ENCODE results near the gene TFPT. TPM values are rescaled to one million over a fixed set of nuclear protein-coding genes. Genes with fewer than 3 reads are reported as not detected.
A peak's percentile ranks its signal among the peaks of the same experiment; 100 is the strongest.

The TFPT gene
- total and polyA plus RNA-seq, 2 of the 13 experiments (the other 11 are each of a cell fraction or from before 2014, with no cell fraction given) = 8.4 to 10.7 TPM

DNA sequence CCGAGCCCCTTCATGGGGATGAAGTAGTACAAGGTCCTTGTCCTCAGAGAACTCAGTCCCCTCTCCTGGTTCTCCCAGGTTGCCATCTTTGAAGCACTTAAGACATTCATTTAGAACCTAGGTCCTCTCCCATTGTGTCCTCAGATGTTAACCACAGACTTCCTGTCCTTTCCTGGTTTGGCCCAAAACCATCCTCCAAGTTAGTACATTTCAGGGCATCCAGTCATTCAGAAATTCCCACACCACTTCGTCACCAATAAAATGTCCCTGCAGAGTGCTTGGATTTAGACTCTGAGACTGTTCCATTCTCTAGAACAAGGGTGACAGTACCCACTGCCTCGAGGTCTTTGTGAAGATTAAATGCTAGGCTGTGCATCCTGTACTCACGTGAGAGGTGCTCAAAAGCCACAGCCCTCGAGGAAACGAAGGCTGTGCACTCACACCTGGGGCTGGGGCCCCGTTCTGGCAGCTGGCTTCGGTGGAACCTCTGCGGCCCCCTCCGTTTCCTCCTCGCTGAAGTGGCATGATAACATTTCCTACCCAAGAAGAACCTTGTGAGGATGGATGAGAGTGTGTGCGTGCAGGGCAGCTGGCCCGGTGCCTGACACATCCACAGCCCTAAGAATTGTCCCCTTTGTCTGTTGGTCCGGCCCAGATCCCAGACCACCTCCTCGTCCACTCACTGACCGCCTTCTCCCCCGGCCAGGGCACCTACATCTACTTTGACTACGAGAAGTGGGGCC, 39.3 kb upstream of the TFPT start:
- intact Hi-C loops (cut with micrococcal nuclease; ENCODE audit: unreplicated experiment) (no loop called here), in situ Hi-C loops (cut with HindIII; ENCODE audit: extremely low pct_ligation_motif_present, low pct_unique_long_range_greater_than_20kb) (no loop called here)
- H3K4me2 ChIP-seq (ENCODE audit: low read depth, low read length) = no peak overlapping the region
- H3K9me3 ChIP-seq (ENCODE audit: low read length) = no peaks in the 10 kb centered on the region
- peaks cover 26 to 79% of the 10 kb centered on the region in 2 experiments for H3K36me3 ChIP-seq (replicated peaks in 1 of 2; ENCODE audit: control insufficient read depth in 1 of 2, insufficient read depth in 2 of 2, low read length in 2 of 2)
- WGBS (ENCODE audit: low lambda C conversion rate) = 97% methylated on average over 16 of the region's 18 CpGs
- ATAC-seq (no peak), DNase-seq (ENCODE audit: low spot score) (no peak), FAIRE-seq (no peak)
- TF ChIP-seq POLR2G (IDR thresholded peaks at IDR 0.05; ENCODE audit: low read depth, low read length) (peak; percentile 44), POLR2A (IDR thresholded peaks at IDR 0.05; ENCODE audit: insufficient read depth in 1 of 2, low read depth in 2 of 2, low read length in 2 of 2) (peak; percentile 6 to 51; a peak in 2 of 4 replicates)
- TF ChIP-seq, protein P1, sequence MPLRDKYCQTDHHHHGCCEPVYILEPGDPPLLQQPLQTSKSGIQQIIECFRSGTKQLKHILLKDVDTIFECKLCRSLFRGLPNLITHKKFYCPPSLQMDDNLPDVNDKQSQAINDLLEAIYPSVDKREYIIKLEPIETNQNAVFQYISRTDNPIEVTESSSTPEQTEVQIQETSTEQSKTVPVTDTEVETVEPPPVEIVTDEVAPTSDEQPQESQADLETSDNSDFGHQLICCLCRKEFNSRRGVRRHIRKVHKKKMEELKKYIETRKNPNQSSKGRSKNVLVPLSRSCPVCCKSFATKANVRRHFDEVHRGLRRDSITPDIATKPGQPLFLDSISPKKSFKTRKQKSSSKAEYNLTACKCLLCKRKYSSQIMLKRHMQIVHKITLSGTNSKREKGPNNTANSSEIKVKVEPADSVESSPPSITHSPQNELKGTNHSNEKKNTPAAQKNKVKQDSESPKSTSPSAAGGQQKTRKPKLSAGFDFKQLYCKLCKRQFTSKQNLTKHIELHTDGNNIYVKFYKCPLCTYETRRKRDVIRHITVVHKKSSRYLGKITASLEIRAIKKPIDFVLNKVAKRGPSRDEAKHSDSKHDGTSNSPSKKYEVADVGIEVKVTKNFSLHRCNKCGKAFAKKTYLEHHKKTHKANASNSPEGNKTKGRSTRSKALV (CRISPR knock-in tag; IDR thresholded peaks at IDR 0.05) = no peak
- peaks cover 13% of the 10 kb centered on the region for H3K4me1 ChIP-seq (ENCODE audit: insufficient read depth, low read length)
- TSS peak; percentile 35 for BruUV-seq (replicated peaks)
- no peaks in the 10 kb centered on the region for H3K27me3 ChIP-seq (ENCODE audit: control insufficient read depth in 1 of 2, insufficient read depth in 2 of 2, low read length in 2 of 2)
- H3K79me2 ChIP-seq (ENCODE audit: insufficient read depth, low read length) = peaks cover 10% of the 10 kb centered on the region
- H2AFZ ChIP-seq (ENCODE audit: low read length) = no peak overlapping the region
- no peak overlapping the region for H3K9ac ChIP-seq (ENCODE audit: insufficient read depth, low read depth, low read length)
- no peaks in the 10 kb centered on the region for H4K20me1 ChIP-seq (ENCODE audit: insufficient read depth, low read length)
- ChIA-PET CTCF (ENCODE audit: low intra/inter-chr PET ratio, low total read pairs) (no interaction called here), POLR2A (no interaction called here)
- no peak overlapping the region for H3K4me3 ChIP-seq (replicated peaks in 1 of 3; ENCODE audit: insufficient read depth in 1 of 3, low read depth in 2 of 3, low read length in 3 of 3)
- H3K27ac ChIP-seq (ENCODE audit: extremely low read length, insufficient read depth, low read length) = no peak overlapping the region

DNA sequence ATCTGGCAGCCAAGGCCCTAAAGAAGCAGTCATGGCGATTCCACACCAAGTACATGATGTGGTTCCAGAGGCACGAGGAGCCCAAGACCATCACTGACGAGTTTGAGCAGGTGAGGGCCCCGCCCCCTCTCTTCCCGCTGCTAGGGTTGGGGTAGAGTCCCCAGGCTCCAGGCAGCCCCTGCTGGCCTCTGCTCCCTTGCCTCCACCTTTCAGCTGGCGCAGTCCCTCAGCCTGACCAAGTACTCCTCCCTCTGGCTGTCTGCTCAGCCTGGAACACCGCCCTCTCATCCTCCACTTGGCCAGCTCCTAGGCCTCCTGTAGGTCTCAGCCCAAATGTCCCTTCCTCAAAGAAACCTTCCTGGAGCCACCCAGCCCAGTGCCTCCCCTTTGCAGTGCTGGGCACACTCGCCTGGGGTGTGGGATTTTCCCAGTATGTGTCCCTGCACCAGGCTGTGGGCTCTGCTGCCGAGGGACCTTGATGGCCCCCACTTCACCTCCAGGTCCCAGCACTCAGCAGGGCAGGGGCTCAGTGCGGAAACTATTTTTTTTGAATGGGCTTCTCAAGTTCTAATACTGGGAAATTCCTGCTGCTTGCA, 38.4 kb upstream of the TFPT start:
- Histone ChIP-seq H2AFZ (ENCODE audit: low read length) (no peak overlapping the region), H3K4me3 (replicated peaks in 1 of 3; ENCODE audit: insufficient read depth in 1 of 3, low read depth in 2 of 3, low read length in 3 of 3) (no peak overlapping the region), H4K20me1 (ENCODE audit: insufficient read depth, low read length) (0 out of 2 replicates have a peak, but pooled peaks cover 3% of the 10 kb centered on the region), H3K4me1 (ENCODE audit: insufficient read depth, low read length) (peaks cover 9% of the 10 kb centered on the region), H3K27ac (ENCODE audit: extremely low read length, insufficient read depth, low read length) (no peak overlapping the region), H3K9me3 (ENCODE audit: low read length) (no peaks in the 10 kb centered on the region), H3K79me2 (ENCODE audit: insufficient read depth, low read length) (peaks cover 6% of the 10 kb centered on the region), H3K36me3 (replicated peaks in 1 of 2; ENCODE audit: control insufficient read depth in 1 of 2, insufficient read depth in 2 of 2, low read length in 2 of 2) (peaks cover 32 to 88% of the 10 kb centered on the region in 2 experiments), H3K27me3 (ENCODE audit: control insufficient read depth in 1 of 2, insufficient read depth in 2 of 2, low read length in 2 of 2) (no peaks in the 10 kb centered on the region), H3K9ac (ENCODE audit: insufficient read depth, low read depth, low read length) (no peak overlapping the region), H3K4me2 (ENCODE audit: low read depth, low read length) (no peak overlapping the region)
- TF ChIP-seq POLR2AphosphoS5 (IDR thresholded peaks at IDR 0.05; ENCODE audit: low read depth, low read length) = peak; percentile 22; the same call in 1 of the 2 replicates
- TF ChIP-seq RBM22 (optimal IDR thresholded peaks at IDR 0.05; ENCODE audit: low read length) = peak; percentile 41
- TF ChIP-seq AGO2 (optimal IDR thresholded peaks at IDR 0.05; ENCODE audit: low read depth, low read length) = peak; percentile 77
- TF ChIP-seq POLR2A (IDR thresholded peaks at IDR 0.05; ENCODE audit: insufficient read depth in 1 of 2, low read depth in 2 of 2, low read length in 2 of 2) = 0 out of 4 replicates have a peak, but pooled peaks of 1 of the 2 experiments have one; percentile 24
- no peak for TF ChIP-seq ETV6 (CRISPR knock-in tag; conservative IDR thresholded peaks at IDR 0.05)
- 0 out of 2 replicates have a peak, but pooled peaks have one; percentile 37 for TF ChIP-seq POLR2G (IDR thresholded peaks at IDR 0.05; ENCODE audit: low read depth, low read length)
- TF ChIP-seq RBFOX2 (IDR thresholded peaks at IDR 0.05; ENCODE audit: low read depth, low read length) = 0 out of 2 replicates have a peak, but pooled peaks have one; percentile 24
- TF ChIP-seq RAD21 (CRISPR knock-in tag; IDR thresholded peaks at IDR 0.05) = no peak
- ATAC-seq (no peak; the same call in 2 of the 3 replicates), FAIRE-seq (no peak), DNase-seq (ENCODE audit: low spot score) (no peak)
- BruUV-seq (replicated peaks) = no TSS peak
- ChIA-PET POLR2A (no interaction called here), CTCF (ENCODE audit: low intra/inter-chr PET ratio, low total read pairs) (no interaction called here)
- 98% methylated on average over 4 of the region's 10 CpGs for WGBS (ENCODE audit: low lambda C conversion rate)
- intact Hi-C loops (cut with micrococcal nuclease; ENCODE audit: unreplicated experiment) = no loop called here
- in situ Hi-C loops (cut with HindIII; ENCODE audit: extremely low pct_ligation_motif_present, low pct_unique_long_range_greater_than_20kb) = no loop called here
